NT2/D1 (cell line): ENCODE measurements around the gene MAPK11.

Experiments used
- DNase-seq: peaks from one replicate; pipeline ENCODE4 v3.0.0-alpha.2; 2011; ENCODE audit warnings: low read depth, low spot score
- H3K27me3 ChIP-seq: 2 replicates; pipeline ENCODE4 v1.6.0; 2011; ENCODE audit warnings: mild to moderate bottlenecking; ENCODE audit not compliant: insufficient read length, insufficient read depth
- H3K36me3 ChIP-seq: 2 replicates; pipeline ENCODE4 v1.6.1; 2011; ENCODE audit warnings: mild to moderate bottlenecking, low read length, mixed read lengths; ENCODE audit not compliant: insufficient read depth, insufficient read length
- H3K4me1 ChIP-seq: 2 replicates; pipeline ENCODE4 v1.5.1; 2011; ENCODE audit not compliant: insufficient read depth, insufficient read length
- H3K4me3 ChIP-seq: 2 replicates; pipeline ENCODE4 v1.5.1; 2011; ENCODE audit warnings: low read depth; ENCODE audit not compliant: insufficient read length
- H3K9ac ChIP-seq: 2 replicates; pipeline ENCODE4 v1.6.0; 2011; ENCODE audit warnings: low read depth; ENCODE audit not compliant: insufficient read length
- H3K9me3 ChIP-seq: 2 replicates; pipeline ENCODE4 v1.5.1; 2011; ENCODE audit warnings: mild to moderate bottlenecking, low read length; ENCODE audit not compliant: insufficient read depth
- SUZ12 ChIP-seq: IDR thresholded peaks from 2 replicates; pipeline ENCODE4 v1.6.1; 2011; ENCODE audit not compliant: insufficient read length, insufficient read depth; ENCODE audit errors: extremely low read depth
- YY1 ChIP-seq: IDR thresholded peaks from 2 replicates; pipeline ENCODE4 v1.6.1; 2011; ENCODE audit not compliant: insufficient read length, insufficient read depth
- ZNF274 ChIP-seq: IDR thresholded peaks from 2 replicates; pipeline ENCODE4 v1.6.1; 2011; ENCODE audit warnings: mild to moderate bottlenecking, low read depth, low read length

Gene MAPK11

GRCh38 chr22:50261615-50262459, 8.3 kb downstream of the MAPK11 start, which contains the start of gene MAPK12:
TSS of gene MAPK12 (minus strand) at chr22:50261683. CDS start at chr22:50261509, 174 bp downstream.
- DNase-seq: no peak
- H3K4me3 ChIP-seq: peak within 1 kb of the TSS; percentile 56
- H3K4me1 ChIP-seq: peaks cover 19% of the 10 kb centered on the region
- H3K9me3 ChIP-seq: no peaks in the 10 kb centered on the region; the same call in 1 of the 2 replicates
- peak within 1 kb of the TSS; percentile 80 for H3K9ac ChIP-seq
- no peaks in the 10 kb centered on the region for H3K36me3 ChIP-seq
- no peak for TF ChIP-seq ZNF274
- no peak for TF ChIP-seq SUZ12
- no peak for TF ChIP-seq YY1
- H3K27me3 ChIP-seq: peaks cover 4% of the 10 kb centered on the region

- Histone ChIP-seq H3K36me3 (peaks cover 5% of the 10 kb centered on the region), H3K9me3 (no peaks in the 10 kb centered on the region), H3K9ac (peak overlapping the region; percentile 80), H3K4me1 (peaks cover 19% of the 10 kb centered on the region), H3K4me3 (peak overlapping the region; percentile 56), H3K27me3 (peaks cover 4% of the 10 kb centered on the region)
- no peak for TF ChIP-seq YY1
- TF ChIP-seq SUZ12: no peak
- no peak for TF ChIP-seq ZNF274
- no peak for DNase-seq
Observed at GRCh38 chr22:50260801-50261614, 9.2 kb downstream of the MAPK11 start.

GRCh38 chr22:50260434-50260800, 9.8 kb downstream of the MAPK11 start:
- H3K4me1 ChIP-seq: peaks cover 19% of the 10 kb centered on the region
- peaks cover 2% of the 10 kb centered on the region for H3K27me3 ChIP-seq
- H3K36me3 ChIP-seq: peaks cover 5% of the 10 kb centered on the region
- no peaks in the 10 kb centered on the region for H3K9me3 ChIP-seq
- no peak for DNase-seq
- TF ChIP-seq ZNF274: no peak
- peak overlapping the region; percentile 56 for H3K4me3 ChIP-seq
- peak overlapping the region; percentile 80 for H3K9ac ChIP-seq

- H3K4me1 ChIP-seq: peaks cover 19% of the 10 kb centered on the region
- TF ChIP-seq YY1 (no peak), SUZ12 (no peak), ZNF274 (no peak)
- H3K27me3 ChIP-seq: no peaks in the 10 kb centered on the region
- H3K9me3 ChIP-seq: no peaks in the 10 kb centered on the region
- no peak overlapping the region for H3K4me3 ChIP-seq
- no peak for DNase-seq
- no peak overlapping the region for H3K9ac ChIP-seq
- H3K36me3 ChIP-seq: peaks cover 5% of the 10 kb centered on the region
Observed at GRCh38 chr22:50259302-50259701, 10.9 kb downstream of the MAPK11 start.

GRCh38 chr22:50258361-50259292, 11.6 kb downstream of the MAPK11 start:
- peaks cover 10% of the 10 kb centered on the region for H3K36me3 ChIP-seq
- no peak for DNase-seq
- H3K9ac ChIP-seq: peak overlapping the region; percentile 17
- TF ChIP-seq ZNF274: no peak
- H3K4me1 ChIP-seq: peaks cover 19% of the 10 kb centered on the region
- no peak overlapping the region for H3K4me3 ChIP-seq
- no peaks in the 10 kb centered on the region for H3K27me3 ChIP-seq
- H3K9me3 ChIP-seq: no peaks in the 10 kb centered on the region

- Histone ChIP-seq H3K27me3 (no peaks in the 10 kb centered on the region), H3K36me3 (peaks cover 15% of the 10 kb centered on the region), H3K4me1 (peaks cover 13% of the 10 kb centered on the region), H3K9ac (no peak overlapping the region), H3K9me3 (no peaks in the 10 kb centered on the region), H3K4me3 (no peak overlapping the region)
- TF ChIP-seq ZNF274 (no peak), YY1 (no peak), SUZ12 (no peak)
- DNase-seq: no peak
Observed at GRCh38 chr22:50257451-50258360, 12.5 kb downstream of the MAPK11 start.
